ENCODE measurements around the gene ANTXRL. TPM values are rescaled to one million over a fixed set of nuclear protein-coding genes. Genes with fewer than 3 reads are reported as not detected.
"Not testable (repeated sequence)": the region's sequence is repeated elsewhere in the genome, so short reads cannot be mapped to it uniquely, and the experiment has no call there.

The ANTXRL gene
- total RNA-seq, result not detected in 2 replicates

DNA sequence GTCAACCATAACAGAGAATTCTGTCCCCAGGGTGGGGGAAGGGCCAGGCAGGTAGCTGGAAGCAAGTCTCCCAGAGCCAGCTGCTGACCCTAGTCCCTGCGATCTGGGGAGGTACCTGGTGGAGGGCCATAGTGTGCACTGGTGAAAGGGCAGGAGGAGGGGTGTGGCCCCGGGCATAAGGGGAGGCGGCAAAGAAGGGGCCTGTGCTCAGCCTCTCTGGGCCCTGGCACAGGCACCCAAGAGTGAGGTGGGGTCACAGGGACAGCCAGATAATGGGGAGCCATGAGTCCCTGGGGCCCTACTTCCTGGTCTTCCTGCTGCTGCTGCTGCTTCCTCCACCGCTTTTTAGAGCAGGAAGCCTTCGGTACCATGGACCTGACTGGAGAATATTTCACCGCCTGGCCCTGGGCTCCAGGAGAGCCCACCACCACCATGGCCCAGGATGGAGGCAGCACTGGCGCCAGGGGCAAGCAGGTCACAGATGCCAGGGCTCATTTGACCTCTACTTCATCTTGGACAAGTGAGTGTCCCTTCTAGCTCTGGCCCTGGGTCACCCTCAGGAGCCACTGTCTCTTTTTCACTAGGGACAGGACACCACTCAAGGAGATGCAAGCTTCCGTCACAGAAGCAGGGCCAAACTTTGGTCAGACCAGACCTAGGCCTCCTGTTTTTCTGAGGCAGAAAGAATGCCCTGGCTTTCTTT lies at the start of gene ANTXRL:
Gene ANTXRL (plus strand): TSS at position 7 of the 703 bp plus-strand sequence. CDS start 266 bp downstream, at position 273.
- DNase-seq (ENCODE audit: low read depth), result no peak

DNA sequence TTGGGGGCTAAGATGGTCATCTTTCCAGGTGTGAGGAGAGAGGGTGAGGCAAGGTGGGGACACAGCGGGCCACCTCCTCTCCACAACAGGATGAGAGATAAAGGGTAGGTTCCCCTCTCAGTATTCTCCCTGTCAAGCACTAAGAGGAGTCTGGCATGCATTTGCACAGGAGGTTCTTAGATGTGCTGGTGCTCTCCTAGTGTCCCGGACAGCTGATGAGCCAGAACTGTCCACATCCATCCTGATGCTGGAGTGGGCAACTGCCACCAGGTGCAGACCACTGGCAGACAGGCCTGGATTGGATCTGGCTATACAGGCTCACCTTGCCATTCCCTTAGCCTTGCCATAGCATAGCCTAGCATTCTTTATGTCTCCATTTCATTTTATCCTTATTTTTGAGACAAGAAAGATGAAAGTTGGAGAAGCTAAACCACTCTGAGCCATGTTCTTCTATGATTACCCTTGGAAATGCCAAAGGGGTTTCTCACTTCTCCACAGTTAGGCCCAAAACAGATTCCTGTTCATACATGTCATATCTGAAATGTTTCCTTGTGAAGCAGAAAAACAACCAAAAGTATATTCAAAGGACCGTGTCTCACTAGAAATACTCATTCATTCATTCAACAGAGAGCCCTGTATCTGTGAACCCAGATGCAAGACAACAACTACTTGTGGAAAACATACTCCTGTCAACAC lies 48.8 kb upstream of the ANTXRL start:
- no peak for DNase-seq (ENCODE audit: low read depth)

DNA sequence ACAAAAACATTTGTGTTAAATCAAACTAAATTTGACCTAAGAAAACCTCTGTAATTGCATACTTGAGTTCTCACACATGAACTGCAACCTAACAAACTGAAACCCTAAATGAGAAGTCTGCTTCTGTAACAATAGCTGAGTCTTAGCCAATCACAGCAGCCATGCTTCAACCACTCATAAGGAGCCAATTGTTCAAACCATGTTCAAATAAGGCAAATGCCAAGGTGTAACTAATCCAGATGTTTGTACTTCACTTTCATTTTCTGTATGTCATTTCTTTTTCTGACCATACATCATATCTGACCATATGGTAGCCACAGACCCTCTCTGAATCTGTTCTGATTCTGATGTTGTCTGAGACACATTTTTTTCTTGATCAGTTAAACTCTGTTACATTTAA lies 47.5 kb upstream of the ANTXRL start:
- peak; percentile 6 for DNase-seq (ENCODE audit: low read depth)

DNA sequence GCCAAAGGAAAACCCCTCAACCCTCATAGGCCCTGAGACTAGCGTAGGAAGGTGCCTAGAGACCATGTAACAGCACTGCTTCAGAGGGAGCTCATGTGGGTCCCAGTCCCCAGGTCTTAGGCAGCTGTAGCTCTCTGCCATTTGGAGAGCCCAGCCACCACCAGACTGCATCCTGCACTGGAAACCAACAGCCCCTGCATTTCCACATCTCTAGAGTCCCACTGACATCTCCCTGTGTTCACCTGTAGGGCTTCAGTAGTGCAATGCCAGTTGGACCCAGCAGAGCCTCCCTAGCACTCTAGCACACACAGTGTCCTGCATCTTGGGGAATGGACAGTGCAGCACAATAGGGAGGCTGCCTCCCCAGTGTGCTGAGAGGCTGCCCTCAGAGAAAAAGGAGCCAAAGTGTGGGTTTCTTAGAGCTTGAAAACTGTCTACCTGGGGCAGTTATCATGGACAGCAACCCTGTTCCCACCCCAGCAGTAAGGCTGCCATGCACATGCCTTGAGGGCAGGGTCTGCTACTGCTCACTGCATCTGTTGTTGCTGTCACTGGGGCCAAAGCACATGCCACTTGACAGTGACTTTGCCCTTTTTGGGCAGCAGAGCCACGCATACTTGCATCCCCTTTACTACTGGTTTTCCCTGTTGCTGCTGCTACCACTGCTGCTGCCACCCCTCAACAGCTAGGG lies 46.7 kb upstream of the ANTXRL start:
- DNase-seq (ENCODE audit: low read depth), result no peak

DNA sequence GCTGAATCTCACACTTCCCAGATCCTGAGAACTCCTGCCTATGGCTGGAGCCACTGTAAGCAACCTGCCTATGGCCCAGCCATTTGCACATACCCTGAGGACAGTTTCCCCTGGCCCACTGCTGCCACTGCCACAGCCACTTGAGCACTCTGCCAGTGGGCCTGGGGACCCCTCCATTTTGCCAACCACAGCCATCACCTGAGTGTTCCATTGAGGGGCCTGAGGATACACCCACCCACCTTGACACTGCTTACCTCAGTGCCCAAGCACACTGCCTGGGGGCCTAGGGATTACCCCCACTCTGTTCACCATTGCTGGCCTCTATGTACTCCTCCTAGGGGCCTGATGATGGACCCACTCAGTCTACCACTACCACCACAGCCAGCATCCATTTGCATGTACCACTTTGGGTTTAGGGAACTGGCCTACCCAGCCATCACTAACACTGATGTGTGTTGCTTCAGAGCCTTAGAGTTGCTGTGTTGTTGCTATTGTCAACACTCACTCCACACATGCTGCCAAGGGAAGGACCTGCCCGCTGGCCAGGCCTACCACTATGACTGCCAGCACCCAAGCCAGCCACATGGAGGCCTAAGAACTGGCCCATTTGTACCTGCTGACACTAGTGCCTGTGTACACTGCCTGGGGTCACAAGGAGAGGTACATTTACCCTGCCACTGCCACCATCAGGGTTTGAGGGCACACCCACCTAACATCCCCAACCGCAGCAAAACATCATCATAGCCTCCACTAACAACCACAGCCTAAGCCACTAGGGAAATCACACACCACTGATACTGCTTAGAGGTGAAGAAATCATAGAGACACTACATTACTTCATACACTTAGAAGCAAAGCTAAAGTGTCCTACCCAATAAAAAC lies 45.9 kb upstream of the ANTXRL start:
- no peak for DNase-seq (ENCODE audit: low read depth)

DNA sequence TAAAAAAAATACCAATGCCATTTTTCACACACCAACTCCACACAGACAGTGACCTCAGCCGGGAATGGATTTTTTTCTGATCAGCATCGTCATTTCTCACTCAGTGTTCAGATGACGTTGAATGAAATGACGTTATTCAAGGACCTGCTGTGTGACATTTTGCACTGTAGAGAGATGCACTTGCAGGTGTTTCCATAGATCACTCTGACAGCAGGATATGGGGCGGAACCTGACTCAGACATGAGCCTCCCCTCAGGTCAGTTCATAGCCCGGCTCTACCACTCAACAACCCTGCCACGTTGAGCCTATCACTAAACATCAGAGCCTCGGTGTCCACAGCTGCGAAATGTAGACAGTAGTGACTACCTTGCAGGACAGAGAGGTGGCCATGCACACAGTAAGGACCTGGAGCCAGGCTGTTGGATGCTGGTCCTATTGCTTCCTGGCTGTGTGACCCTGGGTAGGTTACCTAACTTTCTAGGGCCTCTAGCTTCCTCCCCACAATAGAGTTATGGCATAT lies 41.4 kb upstream of the ANTXRL start:
- DNase-seq (ENCODE audit: low read depth), result no peak

DNA sequence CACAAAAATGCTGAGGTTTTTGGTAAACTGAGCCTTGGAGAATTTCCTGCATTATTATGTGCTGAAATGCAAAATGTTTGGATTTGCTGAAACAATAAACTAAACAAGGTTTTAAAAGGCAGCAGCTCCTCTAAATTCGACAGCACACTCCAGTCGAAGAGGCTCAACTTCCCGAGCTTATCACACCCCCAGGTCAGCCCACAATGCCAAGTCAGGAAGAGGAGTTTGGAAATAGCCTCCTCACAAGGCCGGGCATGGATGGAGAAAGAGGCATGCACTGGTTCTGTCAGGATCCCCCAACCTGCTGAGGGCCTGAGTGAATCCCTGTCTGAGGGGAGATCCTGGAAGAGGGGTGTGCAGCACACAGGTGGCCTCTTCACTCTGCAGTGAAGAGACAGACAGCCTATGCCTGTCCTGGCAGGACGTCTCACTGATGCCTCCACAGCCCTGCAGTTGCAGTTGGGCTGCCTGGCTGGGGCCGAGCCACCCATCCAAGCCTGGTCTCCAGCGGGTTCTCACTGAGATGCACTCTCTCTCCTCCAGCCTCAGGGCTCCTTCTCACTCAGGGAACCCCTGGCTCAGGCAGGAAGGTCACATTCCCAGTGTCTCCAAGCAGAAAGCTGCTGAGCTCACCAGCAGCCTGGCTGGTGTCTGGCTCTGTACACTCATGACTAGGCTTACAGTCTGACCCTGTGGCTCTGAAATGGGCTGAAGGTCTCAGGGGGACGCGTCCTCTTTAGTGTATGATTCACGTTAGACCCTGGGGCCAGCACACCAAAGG lies 40.2 kb upstream of the ANTXRL start:
- not testable (repeated sequence) for DNase-seq (ENCODE audit: low read depth)

DNA sequence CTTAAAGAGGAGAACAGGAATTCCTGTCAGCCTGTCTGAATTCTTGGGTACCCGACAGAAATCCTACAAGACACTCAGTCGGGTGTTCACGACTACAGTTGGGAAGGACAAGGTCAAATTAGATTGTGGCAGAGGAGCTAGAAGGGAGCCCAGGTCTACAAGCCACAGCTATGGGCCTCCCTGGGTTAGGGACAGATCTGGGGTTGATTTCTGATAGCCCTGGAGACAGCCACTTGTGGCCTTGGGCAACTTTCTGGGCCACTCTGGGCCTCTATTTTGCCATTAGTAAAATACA lies 39.7 kb upstream of the ANTXRL start:
- DNase-seq (ENCODE audit: low read depth), result no peak

DNA sequence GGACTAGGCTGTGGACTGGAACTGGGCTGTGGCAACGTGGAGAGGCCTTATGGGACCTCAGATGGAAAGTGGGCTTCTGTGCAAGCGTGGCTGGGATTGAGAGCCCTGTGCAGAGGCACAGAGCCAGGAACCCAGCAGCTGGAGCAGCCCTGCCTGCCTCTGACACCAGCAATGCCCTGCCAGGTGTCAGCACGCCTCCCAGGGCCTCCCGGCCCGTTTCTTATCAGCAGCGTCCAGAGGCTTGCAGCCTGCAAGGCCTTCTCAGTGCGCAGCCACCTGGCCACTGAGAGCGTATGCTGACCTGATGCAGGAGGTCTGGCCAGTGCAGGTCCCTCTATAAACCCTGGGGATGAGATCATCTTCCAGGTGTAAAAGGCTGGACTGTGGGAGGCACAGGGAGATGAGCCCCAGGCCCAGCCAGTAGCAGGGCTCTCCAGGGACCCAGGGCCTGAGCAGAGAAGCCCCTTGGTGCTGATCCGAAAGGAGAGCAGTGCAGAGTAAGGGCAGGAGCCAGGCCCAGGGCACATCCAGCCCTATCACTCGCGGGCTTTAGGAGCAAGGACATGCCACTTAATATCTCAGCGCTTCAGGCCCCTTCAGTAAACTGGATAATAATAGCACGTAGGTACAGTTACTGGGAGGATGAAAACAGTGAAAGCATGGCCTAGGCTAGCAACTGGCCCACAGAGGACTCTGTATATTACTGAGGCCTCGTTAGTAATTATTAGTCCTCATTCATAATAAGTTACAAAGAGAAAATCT lies 38.8 kb upstream of the ANTXRL start:
- DNase-seq (ENCODE audit: low read depth), result no peak

DNA sequence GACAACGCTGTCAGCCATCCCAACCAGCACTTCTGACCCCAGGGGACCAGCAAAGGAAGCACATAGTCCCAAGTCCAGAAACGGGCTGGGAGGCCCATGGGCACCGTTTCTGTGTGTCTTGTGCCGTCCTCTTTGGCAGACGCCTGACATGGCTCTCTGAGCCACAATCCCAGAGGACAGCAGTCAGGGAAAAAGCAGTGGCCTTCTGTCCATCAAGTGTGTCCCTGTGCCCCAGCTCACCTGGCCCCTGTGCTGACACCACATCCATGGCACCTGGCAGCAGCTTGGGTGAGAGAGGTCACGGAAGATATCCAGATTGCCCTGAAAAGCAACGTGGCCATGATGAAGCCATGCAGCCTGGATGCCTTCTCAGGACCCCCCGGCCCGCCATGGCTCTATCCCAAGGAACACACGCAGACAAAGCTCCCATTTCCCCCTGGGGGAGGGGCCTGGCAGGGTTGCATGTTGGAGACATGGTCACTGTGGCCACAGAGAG lies 38.1 kb upstream of the ANTXRL start:
- DNase-seq (ENCODE audit: low read depth), result no peak

DNA sequence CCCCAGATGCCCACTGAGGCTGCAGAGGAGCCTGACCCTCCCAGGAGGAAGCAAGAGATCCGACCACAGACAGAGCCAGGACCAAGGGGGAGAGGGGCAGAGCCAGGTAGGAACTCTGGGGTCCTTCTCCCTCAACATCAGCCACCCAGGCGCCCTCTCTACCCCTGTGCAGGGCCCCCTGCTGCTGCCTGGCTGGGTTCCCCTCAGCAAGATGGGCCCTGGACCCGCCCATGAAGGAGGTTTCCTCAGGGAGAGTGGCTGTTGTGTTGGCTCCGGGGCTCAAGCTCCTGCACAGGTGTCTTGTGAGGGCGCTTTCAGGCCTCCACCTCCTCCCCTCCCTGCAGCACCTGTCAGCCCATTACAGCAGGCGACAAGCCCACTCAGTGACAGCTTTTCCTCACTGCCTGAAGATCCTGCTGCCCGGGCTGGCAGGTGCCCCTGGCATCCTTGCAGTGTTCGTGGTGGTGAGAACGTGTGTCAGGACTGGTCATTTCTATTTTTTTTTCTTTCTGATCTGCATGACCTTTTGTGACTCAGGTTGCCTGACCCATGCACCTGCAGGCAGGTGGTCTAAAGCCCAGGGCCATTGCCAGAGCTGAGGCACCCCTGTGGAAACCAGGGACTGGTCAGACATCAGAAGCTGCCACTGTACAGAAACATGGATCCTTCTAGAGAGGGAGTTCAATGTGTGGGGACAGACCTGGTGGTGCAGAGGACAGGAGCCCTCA lies 37.0 kb upstream of the ANTXRL start:
- not testable (repeated sequence) for DNase-seq (ENCODE audit: low read depth)

DNA sequence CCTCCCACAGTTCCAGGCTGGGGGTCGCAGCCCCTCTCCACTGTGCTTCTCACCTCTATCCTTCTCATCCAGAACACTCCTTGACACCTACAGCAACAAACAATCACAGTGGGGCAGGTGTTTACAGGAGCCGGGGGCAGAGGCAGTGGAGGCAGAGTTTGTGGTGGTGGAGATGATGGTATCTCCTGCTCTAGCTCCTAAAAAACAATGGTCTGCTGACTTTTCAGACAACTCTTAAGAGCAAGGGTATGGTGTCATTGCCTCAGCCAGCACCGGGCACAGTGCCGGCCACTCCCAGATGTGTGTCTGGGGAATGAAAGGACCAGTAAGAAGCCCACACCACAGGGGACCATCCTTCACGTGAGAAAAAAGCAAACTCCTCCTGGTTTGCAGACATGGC lies 36.3 kb upstream of the ANTXRL start:
- no peak for DNase-seq (ENCODE audit: low read depth)

DNA sequence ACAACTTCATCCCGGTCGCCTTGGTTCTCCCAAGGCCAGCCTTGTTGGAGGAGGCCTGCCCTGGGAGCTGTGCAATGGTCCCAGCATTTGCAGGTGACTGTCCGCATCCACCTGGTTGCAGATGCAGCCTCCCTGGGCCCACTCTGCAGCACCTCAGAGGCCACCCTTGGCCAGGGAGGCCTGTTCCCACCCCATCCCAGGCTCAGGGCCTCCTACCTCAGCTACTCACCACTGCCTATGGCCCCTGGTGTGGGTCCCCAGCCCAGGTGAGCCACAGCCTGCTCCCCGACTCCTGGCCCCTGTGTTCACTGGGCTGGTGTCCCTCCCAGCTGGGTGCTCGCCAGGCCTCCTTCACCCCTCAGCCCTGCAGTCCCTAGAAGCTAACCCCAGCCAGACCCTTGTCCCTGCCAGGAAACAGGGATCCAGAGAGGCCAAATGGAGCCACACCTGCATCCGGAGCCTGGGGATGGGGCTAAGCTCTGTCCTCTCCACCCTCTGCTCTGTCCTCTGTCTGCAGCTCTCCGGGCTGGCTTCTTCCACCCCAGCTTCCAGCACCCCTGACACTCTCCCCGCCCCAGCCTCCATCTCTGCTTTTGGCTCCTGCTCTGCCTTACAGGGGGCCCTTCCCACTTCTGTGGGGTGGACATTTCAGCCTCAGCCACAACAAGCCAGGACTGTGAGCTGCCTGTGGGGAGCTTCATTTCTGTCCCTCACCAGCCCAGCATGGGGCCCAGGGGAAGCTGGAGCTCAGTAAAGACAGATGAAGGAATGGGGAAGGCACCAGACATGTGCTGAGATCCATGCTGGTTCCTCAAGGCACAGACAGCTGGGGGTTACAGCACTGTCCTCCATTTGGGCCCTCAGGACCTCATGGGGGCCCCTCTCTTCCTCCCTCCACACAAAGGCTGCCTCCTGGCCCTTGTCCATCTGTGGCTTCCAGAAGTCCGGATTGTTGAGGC lies 35.6 kb upstream of the ANTXRL start:
- DNase-seq (ENCODE audit: low read depth), result no peak

DNA sequence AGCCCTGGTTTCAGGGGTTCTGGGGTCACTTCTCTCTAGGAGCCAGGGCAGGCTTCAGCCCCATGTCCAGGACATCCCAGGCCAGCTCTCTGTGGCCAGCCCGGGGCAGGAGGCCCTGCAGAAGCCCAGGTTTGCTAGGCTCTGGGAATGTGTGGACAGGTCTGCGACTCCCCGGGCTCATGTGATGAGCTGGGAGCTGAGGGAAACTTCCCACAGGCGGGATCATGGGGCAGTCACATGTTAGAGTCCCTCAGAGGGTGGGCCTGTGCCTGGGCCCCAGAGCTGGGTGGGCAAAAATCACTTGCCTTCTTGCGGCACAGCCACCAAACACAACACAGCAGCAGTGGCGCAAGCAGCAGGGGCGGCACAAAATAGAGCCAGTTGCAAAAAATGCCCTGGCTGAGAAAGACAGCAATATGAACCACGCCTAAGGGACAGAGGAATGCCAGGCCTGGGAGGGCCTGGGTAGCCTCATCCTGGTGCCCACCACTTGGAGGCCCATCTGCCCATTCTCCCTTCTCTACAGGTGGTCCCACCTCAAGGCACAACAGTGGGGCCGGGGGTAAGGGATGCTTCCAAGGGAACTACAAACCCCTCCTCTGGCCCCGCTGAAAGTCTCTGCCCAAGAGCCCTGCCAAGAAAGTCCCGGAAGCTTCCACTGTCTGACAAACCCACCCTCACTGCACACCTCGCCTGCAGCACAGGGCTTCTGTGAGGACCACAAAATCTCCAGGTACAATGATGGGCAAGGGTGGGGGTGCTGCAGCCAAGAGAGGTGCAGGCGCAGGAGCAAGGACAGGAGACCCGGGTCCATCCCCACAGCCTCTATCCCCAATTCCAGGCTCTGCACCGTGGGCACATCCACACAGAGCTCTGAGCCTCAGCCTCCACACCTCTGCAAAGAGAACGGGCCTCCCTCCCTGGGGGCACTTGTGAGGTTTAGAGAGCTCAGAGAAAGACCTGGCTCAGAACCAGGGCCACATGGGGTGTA lies 34.6 kb upstream of the ANTXRL start:
- DNase-seq (ENCODE audit: low read depth), result no peak

DNA sequence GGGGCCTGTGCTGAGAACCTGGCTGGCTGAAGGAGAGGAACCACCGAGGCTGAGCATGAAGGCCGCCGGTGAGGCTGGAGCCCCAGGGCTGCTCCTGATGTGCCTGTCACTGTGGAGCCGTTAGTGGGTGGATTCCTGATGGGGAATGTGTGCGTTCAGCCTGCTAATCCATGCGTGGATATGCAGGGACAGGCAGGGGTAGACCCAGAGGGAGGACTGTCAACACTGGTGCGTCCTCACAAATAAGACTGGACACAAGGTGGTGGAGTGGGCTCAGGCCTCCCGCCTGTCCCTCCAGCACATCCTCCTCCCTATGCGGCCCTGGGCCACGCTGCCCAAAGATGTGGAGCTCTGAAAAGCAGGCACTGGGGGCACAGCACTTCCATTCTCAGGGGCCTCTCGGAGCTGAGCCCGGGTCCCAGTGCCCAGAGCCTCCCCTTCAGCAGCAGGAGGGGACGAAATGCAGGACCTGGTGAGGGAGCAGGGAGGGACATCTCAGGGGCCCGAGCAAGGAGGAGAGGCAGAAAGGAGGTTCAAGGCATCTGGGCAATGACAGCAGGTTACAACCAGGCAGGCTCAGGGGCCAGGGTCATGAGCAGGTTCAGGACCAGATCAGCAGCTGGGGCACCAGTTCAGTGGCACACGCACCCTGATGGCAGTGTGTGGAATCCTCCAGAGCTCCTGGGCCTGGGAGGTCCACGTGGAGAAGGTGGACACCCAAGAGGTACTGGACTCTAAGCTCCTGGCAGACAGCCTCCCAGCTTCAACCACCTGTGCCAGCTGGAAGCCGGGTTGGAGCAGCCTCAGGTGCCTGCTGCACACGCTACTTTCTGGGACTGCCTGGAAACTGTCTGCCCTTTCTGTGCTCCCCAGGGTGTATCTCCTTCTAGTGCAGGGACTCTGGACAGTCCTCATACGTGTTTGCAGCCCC lies 33.5 kb upstream of the ANTXRL start:
- no peak for DNase-seq (ENCODE audit: low read depth)

DNA sequence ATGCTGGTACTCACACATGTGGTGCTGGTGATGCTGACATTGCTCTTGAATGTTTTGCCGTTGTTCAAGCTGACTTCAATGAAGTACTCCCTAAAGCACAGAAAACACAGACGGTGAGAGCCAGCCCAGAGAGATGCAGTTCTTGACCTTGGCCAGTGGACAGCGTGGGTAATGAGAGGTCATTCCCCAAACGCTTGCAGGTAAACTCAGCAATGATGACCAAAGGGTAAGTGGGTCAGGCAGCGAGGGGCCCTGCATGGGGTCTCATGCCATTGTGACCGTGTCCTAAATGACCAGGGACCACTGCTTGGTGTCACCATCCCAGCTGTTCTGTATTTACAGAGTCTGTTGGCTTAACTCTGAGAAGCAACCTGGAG lies 32.8 kb upstream of the ANTXRL start:
- DNase-seq (ENCODE audit: low read depth), result no peak
